ENCODE results near the gene PANX2.

Gene PANX2

DNA sequence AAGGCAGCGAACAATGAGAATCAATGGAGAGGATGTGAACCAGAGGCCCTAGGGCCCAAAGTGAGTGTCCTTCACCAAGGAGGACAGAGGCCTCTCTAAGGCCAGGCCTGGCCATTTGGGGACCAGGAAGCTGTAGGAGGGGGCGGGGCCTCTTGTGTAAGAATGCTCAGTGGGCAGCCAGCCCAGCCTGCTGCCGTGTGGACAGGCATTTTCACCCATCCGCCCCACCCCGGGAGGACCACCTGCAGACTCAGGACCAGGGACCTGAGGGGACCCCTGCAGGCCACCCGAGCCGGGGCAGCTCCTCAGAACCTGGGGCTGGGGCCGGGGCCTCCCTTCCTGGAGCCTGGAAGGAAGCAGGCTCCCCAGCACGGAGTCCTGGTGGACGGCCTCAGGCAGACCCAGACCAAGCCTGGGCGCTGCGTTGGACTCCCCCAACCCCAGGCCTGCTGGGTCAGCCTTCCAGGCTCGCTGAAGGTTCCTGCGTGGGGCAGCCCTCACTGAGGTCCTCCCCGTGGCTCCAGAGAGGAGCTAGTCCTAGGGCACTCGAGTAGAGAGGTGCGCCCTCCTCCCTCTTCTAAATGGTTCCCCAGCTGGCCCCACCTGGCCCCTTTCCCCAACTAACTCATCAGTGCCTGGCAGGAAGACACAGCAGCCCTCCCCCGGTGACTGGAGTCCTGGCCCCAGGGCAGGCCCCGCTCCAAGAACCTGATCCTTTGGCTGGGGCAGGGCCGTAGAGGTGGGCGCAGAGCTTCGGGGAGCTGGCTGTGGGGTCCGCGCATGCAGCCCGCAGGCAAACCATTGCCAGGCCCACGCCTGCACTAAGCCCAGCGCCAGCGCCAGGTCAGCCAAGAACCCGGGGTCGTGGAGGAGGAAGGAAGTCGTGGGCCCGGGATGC, 13.7 kb downstream of the PANX2 start:
- DNase-seq (ENCODE audit: low read depth, low spot score) = no peak
- no peak overlapping the region for H3K4me3 ChIP-seq
- no peaks in the 10 kb centered on the region for H3K9me3 ChIP-seq (ENCODE audit: low read depth, low read length)
- H3K27ac ChIP-seq = 0 out of 2 replicates have a peak overlapping the region, but pooled peaks have one; percentile 6
- no peak overlapping the region for H3K9ac ChIP-seq (ENCODE audit: insufficient read length)
- H3K36me3 ChIP-seq (ENCODE audit: insufficient read depth, low read length) = no peaks in the 10 kb centered on the region; the same call in 1 of the 2 replicates
- TF ChIP-seq FOXP2 (optimal IDR thresholded peaks at IDR 0.05; ENCODE audit: control extremely low read depth, extremely low read length, insufficient read depth) (no peak), POLR2AphosphoS5 (IDR thresholded peaks at IDR 0.05; ENCODE audit: borderline replicate concordance, low read depth, low read length) (no peak), EZH2 (IDR thresholded peaks at IDR 0.05) (no peak)

DNA sequence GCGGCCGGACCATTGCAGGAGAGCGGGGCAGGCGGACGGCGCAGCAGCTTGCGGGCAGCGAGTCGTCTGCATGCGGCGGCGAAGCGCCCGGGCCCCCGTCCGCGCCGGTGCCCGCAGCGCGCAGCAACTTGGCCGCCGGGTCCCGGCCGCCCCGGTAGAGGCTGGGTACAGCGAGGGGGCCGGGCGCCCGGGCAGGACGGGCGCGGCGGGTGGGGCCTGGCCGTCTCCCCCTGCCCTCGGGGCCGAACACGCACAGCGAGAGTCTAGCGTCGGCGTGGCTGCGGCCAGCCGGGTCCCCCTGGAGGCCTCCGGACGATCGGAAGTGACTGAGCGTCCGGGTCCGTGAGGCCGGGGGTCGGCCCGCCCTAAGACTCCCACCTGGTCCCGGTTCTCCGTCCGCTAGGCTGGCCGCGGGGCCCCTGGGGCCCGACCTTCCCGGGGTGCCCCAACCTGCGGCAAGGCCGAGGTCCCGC, 14.4 kb downstream of the PANX2 start:
- H3K9ac ChIP-seq (ENCODE audit: insufficient read length) = peak overlapping the region; percentile 46
- no peaks in the 10 kb centered on the region; the same call in 1 of the 2 replicates for H3K36me3 ChIP-seq (ENCODE audit: insufficient read depth, low read length)
- no peak for DNase-seq (ENCODE audit: low read depth, low spot score)
- no peak for TF ChIP-seq EZH2 (IDR thresholded peaks at IDR 0.05)
- no peak for TF ChIP-seq POLR2AphosphoS5 (IDR thresholded peaks at IDR 0.05; ENCODE audit: borderline replicate concordance, low read depth, low read length)
- TF ChIP-seq FOXP2 (optimal IDR thresholded peaks at IDR 0.05; ENCODE audit: control extremely low read depth, extremely low read length, insufficient read depth) = no peak
- H3K27ac ChIP-seq = 0 out of 2 replicates have a peak overlapping the region, but pooled peaks have one; percentile 44
- H3K4me3 ChIP-seq = peak overlapping the region; percentile 61
- H3K9me3 ChIP-seq (ENCODE audit: low read depth, low read length) = no peaks in the 10 kb centered on the region

DNA sequence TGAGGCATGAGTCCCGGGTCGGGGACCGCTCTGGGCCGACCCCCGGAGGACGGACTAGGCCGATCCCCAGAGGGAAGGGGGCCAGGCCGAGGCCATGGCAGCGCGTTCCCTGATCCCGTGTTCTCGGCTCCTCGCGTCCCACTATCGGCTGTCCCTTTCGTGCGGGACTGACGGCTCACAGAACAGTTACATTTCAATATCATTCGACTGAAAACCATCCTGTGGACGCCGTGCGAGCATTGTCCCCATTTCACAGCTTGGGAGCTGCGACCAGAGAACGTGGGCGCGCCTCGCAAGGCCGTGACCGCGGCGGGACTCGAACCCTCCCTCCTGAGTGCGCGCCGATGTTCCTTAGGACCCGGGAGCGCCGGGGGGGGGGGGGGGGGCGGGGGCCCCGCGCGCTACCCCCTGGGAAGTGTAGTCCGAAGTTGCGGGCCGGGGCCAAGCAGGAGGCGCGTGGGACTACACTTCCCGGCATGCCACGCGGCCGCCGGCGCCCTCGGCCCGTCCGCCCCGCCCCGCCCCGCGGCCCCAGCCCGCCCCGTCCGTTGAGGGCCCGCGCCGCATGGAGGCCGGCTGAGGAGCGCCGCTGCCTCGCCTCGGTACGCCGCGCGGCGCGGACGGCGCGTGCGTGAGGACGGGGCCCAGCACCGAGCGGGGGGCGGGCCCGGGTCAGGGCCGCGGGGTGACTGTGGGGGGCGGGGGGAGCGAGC, 15.0 kb downstream of the PANX2 start, which contains the start of gene TRABD:
Gene TRABD (plus strand): TSS at position 539 of the 713 bp plus-strand sequence. CDS start 7,148 bp downstream, outside the sequence.
- Histone ChIP-seq H3K9me3 (ENCODE audit: low read depth, low read length) (no peaks in the 10 kb centered on the region), H3K4me3 (peak within 1 kb of the TSS; percentile 81), H3K27ac (0 out of 2 replicates have a peak within 1 kb of the TSS, but pooled peaks have one; percentile 44), H3K9ac (ENCODE audit: insufficient read length) (peak within 1 kb of the TSS; percentile 88), H3K36me3 (ENCODE audit: insufficient read depth, low read length) (no peaks in the 10 kb centered on the region; the same call in 1 of the 2 replicates)
- no peak for TF ChIP-seq FOXP2 (optimal IDR thresholded peaks at IDR 0.05; ENCODE audit: control extremely low read depth, extremely low read length, insufficient read depth)
- TF ChIP-seq POLR2AphosphoS5 (IDR thresholded peaks at IDR 0.05; ENCODE audit: borderline replicate concordance, low read depth, low read length) = no peak
- DNase-seq (ENCODE audit: low read depth, low spot score) = peak; percentile 16

DNA sequence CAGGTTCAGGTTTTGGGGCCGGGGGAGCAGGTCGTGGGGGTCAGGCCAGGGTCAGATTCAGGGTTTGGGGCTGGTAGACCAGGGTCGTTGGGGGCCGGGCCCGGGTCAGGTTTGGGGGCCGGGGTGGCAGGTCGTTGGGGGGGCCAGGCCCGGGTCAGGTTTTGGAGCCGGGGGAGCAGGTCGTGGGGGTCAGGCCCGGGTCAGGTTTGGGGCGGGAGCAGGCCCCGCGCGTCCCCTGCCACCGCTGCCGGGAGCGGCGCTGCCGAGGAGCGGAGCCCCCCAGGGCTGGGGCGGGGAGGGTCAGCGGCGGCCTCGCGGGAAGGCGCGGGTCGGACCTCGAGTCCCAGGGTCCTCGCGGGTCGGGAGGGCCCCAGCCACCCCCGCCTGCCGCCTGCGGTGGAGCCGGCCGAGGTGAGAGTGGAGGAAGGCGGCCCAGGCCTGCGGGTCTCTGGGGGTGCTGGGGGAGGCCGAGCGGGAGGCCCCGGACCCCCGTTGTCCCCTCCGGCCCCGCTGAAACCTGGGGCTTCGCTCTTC, 15.7 kb downstream of the PANX2 start:
- peak overlapping the region; percentile 88 for H3K9ac ChIP-seq (ENCODE audit: insufficient read length)
- DNase-seq (ENCODE audit: low read depth, low spot score) = no peak
- H3K9me3 ChIP-seq (ENCODE audit: low read depth, low read length) = no peaks in the 10 kb centered on the region
- H3K27ac ChIP-seq = no peak overlapping the region
- TF ChIP-seq FOXP2 (optimal IDR thresholded peaks at IDR 0.05; ENCODE audit: control extremely low read depth, extremely low read length, insufficient read depth) = no peak
- TF ChIP-seq EZH2 (IDR thresholded peaks at IDR 0.05) = no peak
- TF ChIP-seq POLR2AphosphoS5 (IDR thresholded peaks at IDR 0.05; ENCODE audit: borderline replicate concordance, low read depth, low read length) = no peak
- H3K36me3 ChIP-seq (ENCODE audit: insufficient read depth, low read length) = no peaks in the 10 kb centered on the region; the same call in 1 of the 2 replicates
- peak overlapping the region; percentile 81 for H3K4me3 ChIP-seq

DNA sequence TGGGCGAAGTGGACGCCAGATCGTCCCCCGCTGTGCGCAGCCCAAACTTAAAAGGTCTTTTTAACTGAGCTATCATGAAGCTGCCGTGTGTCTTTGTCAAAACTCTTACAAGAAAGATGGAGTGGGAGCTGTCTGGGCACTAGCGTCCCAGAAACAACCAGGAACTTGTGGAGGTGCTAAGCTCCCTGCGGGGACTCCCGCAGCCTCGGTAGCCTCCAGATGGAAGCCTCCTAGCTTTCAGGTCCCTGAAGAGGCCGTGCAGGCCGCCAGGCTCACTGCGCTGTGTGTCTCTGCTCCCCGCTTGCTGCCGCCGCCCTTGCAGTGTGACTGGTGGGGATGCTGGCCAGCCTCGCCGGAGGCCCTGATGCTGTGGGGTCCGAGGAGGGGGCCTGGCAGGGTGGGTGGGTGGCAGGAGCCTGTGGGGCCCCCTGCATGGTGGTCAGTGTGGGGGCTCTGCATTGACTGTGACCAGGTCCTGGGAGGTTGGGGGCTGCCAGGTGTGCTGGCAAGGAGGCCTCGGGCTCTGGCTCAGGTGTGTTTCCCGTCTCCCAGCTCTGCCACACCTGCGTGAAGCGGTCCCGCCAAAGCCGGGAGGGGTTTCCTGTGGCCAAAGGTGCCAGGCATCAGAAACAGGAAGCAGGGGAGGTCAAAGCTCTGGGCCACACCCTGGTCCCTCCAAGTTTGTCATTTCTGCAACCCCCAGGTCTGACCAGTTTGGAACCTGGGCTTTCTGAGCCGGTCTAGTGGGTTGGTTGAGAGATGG, 16.4 kb downstream of the PANX2 start:
- Histone ChIP-seq H3K4me3 (peak overlapping the region; percentile 81), H3K9ac (ENCODE audit: insufficient read length) (peak overlapping the region; percentile 88), H3K27ac (no peak overlapping the region), H3K9me3 (ENCODE audit: low read depth, low read length) (no peaks in the 10 kb centered on the region), H3K36me3 (ENCODE audit: insufficient read depth, low read length) (peaks cover 2% of the 10 kb centered on the region; the same call in 1 of the 2 replicates)
- TF ChIP-seq EZH2 (IDR thresholded peaks at IDR 0.05) = no peak
- TF ChIP-seq POLR2AphosphoS5 (IDR thresholded peaks at IDR 0.05; ENCODE audit: borderline replicate concordance, low read depth, low read length) = no peak
- no peak for TF ChIP-seq FOXP2 (optimal IDR thresholded peaks at IDR 0.05; ENCODE audit: control extremely low read depth, extremely low read length, insufficient read depth)
- DNase-seq (ENCODE audit: low read depth, low spot score) = no peak

DNA sequence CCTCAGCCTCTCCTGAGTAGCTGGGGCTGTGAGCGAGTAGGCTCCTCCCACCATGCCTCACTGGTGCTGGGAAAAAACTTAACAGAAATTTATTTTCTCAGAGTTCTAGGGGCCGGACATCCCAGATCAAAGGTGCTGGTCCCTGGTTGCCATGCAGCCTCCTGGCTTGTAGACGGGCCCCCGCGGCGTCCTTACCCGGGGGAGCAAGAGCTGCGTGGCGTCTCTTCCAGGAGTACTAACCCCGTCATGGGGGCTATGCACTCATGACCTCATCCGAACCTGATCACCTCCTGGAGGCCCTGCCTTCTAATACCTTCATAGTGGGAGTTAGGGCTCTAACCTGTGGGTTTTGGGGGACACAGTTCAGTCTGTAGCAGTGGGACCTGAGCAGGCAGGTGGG, 17.8 kb downstream of the PANX2 start:
- no peak for DNase-seq (ENCODE audit: low read depth, low spot score)
- no peaks in the 10 kb centered on the region for H3K9me3 ChIP-seq (ENCODE audit: low read depth, low read length)
- H3K9ac ChIP-seq (ENCODE audit: insufficient read length) = no peak overlapping the region
- H3K36me3 ChIP-seq (ENCODE audit: insufficient read depth, low read length) = peaks cover 2% of the 10 kb centered on the region; the same call in 1 of the 2 replicates
- TF ChIP-seq POLR2AphosphoS5 (IDR thresholded peaks at IDR 0.05; ENCODE audit: borderline replicate concordance, low read depth, low read length) = no peak
- H3K27ac ChIP-seq = peak overlapping the region; percentile 25; the same call in 1 of the 2 replicates
- no peak overlapping the region for H3K4me3 ChIP-seq

- Histone ChIP-seq H3K36me3 (ENCODE audit: insufficient read depth, low read length) (peaks cover 3% of the 10 kb centered on the region; the same call in 1 of the 2 replicates), H3K9me3 (ENCODE audit: low read depth, low read length) (no peaks in the 10 kb centered on the region), H3K27ac (no peak overlapping the region), H3K4me3 (no peak overlapping the region), H3K9ac (ENCODE audit: insufficient read length) (no peak overlapping the region)
- TF ChIP-seq FOXP2 (optimal IDR thresholded peaks at IDR 0.05; ENCODE audit: control extremely low read depth, extremely low read length, insufficient read depth) = no peak
- no peak for TF ChIP-seq EZH2 (IDR thresholded peaks at IDR 0.05)
- TF ChIP-seq POLR2AphosphoS5 (IDR thresholded peaks at IDR 0.05; ENCODE audit: borderline replicate concordance, low read depth, low read length) = no peak
- no peak for DNase-seq (ENCODE audit: low read depth, low spot score)
Observed at GRCh38 chr22:50189184-50189848, 18.8 kb downstream of the PANX2 start.

Data from SK-N-MC (cell line).